ENCODE data around the gene CRIP1.

The CRIP1 gene

DNA sequence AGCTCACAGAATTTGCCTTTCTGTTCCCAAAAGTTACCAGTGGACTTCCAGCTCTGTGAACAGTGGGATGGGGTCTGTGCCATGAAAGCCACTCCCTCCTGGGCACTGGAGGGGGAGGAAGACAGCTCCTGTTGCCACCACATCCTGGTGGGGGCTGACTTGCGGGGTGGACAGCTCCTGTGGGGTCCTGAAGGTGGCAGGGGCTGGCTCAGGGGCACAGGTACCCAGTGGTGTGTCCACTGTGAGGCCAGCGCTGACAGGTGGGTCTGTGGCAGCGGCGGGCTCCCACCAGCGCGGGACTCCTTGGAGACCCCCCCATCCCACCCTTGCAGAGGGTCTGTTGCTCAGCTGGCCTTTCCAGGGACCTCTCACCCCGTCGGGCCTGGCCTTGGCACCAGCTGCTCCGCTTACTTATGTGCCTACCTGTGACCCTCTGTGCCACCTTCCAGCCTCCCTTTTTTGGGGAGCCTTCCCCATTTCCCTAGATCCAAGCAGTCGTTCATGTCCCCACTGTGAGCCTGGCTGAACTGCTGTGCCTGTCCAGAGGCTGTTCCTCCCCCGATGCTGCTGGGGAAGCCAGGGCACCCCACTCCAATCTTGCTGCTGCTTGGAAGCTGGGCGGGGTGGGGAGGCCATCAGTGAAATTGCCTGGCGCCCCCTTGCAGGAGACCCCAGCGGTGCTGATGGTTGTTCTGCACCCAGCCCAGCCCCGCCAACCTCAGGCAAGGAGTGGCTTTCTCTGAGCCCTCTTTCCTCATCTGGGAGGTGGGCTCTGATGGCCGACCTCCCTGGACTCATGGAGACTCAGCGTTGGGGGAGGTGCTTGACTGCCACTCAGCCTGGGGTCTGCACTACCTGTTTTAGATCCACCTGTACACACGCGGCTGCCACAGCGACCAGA lies 6.5 kb downstream of the CRIP1 start:
- DNase-seq (ENCODE audit: low read depth in 2 of 2): no peak

DNA sequence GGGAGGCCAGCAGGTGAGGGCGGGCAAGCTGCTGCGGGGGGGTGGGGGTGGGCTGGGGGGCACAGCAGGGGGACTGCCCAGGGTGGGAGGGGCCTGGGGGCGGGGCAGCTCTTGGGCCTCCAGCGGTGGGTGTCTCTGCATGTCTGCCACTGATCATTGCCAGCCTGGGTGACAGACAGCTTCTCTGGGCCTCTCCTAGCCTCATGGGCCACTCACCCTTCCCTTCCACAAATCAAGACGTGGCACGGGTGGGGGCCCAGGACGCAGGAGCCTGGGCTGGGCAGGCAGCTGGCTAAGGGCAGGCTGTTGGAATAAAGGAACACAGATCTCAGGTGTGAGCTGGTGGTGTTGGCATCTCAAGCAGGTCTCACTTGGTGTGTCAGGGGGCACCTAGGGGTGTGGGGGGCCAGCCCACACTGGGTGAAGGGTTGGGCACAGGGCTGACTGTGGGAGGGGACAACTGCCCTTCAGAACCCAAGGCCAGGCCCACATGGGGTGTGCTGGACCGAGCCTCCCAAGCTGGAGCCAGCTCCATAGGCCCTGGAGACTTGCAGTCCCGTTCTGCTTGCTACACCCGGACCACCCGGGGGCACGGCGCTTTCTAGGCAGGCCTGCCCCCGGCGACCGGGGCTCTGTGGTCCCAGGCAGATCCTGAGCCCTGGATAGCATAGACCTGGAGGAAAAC lies 7.4 kb downstream of the CRIP1 start:
- no peak for DNase-seq (ENCODE audit: low read depth in 2 of 2)

DNA sequence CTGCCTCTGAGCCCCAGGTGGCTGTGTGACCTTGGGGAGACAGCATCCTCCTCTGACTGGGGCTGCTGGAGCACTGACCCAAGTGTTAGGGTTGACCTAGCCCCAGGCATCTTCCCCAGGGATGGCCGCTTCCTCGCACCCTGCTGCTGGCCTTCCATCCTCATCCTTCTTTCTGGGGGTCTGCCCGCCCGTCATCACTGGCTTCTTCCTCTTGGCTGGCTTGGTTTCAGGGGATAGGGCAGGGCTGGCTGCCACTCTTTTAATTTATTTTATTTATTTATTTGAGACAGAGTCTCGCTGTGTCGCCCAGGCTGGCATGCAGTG lies 7.9 kb downstream of the CRIP1 start:
- no peak for DNase-seq (ENCODE audit: low read depth in 2 of 2)

DNA sequence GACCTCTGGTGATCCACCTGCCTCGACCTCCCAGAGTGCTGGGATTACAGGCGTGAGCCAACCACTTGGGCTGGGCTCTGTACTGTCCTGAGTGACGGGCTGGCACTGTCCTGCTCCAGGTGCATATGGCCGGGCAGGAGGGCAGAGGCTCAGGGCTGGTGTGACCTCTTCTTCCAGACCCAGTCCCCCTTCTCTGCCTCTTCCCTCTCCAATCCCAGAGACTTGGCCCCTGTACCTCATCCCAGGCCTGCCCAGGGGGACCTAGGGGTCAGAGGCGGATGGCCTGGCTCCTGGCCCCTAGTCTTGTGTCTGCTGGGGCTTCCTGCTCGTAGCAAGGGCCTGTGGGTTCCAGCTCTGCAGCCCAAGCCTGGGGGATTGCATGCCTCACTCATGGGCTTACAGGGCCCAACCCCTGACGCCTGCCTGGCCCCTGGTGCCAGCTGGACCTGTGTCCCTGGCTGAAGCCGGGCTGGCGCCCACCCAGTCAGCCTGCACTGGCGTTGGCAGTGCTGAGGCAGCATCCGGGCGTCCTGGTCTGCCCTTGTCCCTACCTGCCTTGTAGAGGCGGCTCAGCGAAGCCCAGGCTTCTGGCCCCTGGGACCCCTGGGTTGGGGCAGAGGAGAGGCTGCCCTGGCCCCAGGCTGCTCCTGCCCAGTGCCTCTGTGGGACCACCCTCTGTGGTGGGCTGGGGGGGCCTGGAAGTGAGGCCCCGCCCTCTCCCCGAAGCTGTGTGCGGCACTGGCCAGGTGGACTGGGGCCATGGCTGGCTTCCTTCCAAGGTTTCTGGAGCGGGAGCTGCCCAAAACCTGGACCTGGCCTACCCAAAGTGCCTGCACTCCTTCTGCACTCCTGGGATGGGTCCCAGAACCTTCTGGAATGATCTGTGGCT lies 8.7 kb downstream of the CRIP1 start:
- no peak for DNase-seq (ENCODE audit: low read depth in 2 of 2)

DNA sequence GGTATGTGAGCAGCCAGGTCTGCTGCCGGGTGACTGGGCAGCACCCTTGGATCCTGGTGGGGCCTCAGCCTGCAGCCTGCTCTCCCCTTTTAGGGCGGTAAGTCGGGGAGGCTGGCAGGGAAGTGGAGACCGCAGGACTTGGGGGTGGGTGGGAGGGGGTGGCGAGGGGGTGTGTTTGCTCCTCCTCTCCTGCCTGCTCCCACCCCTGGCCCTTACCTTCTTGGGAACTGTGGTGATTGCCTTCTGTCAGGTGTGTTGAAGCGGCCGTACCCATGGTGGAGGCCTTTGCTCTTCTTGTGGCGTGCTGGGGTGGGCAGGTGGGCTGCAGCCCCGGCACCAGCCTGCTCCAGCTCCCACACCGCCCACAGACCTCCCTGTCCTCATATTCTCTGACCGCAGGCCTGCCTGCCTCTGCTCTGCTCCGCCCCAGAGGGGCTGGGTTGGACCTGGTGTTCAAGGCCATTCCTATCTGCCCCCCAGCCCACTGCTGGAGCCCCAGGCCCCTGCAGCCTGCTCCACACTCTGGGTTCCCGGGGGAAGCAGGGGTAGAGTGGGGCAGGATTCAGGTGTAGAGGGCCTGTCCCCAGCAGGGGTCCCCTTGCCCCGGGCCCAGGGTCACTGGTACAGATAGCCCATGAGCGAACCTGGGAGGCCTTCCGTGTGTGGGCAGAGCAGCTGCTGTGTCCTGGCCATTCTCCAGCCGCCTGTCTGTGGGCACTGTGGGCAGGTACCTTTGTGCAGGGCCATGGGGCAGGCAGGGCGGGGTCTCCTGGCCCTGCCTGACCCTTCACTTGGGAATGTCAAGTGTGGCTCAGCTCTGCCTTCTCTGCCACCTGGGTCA lies 9.5 kb downstream of the CRIP1 start:
- DNase-seq (ENCODE audit: low read depth in 2 of 2): no peak

DNA sequence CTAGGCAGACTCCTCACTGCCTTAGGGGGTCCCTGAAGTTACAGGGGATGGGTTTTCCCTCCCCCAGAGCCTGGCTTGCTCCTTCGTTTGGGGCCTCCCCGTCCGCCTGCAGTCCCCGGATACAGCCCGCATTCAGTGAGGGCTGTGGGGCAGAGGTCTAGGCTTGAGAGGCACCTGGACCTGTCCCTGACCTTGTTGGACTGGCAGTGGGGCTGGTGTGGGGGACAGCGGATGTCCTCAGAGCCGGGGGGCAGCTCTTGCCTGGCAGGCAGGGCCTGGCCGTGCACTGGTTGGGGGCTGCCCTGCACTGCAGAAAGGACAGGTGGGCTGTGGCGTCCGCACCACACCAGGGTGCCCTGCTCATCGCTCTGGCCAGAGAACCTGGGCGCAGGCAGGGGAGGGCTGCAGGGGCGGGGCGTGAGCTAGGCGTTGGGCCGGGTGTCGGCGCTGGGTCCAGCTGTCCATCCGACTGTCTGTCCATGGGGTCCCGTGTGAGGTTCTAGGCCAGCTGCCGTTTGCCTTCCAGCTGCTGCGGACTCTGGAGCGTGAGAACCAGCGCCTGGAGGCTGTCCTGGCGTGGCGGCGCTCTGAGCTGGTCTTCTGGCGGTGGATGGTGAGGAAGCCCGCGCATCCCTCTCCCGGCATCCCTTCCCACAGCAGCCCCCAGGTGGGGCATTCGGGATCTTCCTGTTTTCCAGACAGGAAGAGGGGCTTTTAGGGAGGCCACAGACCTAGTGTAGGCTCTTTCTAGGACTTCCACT lies 10.3 kb downstream of the CRIP1 start:
- DNase-seq (ENCODE audit: low read depth in 2 of 2): no peak

DNA sequence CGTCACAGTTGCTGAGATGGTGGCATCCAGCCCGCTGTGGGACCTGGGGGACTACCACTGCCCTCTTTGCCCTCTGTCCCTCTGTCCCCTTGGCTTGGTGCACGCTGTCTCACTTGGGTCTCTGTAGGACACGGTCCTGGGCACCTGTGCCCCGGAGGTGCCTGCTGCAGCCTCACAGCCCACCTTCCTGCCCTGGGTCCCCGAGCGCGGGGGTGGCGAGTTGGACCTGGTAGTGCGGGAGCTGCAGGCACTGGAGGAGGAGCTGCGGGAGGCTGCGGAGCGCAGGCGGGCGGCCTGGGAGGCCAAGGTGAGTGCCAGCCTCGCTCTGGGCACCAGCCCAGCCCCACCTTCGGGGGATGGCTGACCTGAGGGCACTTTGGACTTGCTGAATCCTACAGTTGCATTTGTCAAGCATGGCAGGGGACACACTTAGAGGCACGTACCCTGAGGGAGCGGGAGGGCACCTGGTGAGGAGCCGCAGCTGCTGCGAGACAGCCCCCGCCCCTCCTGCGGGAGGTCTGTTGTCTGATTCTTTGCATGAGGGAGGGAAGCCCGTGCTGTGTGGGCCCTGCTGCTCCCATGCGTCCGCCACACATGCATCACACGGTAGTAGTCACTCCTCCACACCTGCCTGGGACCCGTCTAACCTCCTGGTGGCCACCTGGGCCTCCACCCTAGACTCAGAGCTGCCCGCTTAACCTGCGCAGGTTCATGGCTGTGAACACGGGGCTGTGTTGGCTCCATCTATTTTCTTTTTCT lies 11.2 kb downstream of the CRIP1 start:
- DNase-seq (ENCODE audit: low read depth in 2 of 2): no peak

DNA sequence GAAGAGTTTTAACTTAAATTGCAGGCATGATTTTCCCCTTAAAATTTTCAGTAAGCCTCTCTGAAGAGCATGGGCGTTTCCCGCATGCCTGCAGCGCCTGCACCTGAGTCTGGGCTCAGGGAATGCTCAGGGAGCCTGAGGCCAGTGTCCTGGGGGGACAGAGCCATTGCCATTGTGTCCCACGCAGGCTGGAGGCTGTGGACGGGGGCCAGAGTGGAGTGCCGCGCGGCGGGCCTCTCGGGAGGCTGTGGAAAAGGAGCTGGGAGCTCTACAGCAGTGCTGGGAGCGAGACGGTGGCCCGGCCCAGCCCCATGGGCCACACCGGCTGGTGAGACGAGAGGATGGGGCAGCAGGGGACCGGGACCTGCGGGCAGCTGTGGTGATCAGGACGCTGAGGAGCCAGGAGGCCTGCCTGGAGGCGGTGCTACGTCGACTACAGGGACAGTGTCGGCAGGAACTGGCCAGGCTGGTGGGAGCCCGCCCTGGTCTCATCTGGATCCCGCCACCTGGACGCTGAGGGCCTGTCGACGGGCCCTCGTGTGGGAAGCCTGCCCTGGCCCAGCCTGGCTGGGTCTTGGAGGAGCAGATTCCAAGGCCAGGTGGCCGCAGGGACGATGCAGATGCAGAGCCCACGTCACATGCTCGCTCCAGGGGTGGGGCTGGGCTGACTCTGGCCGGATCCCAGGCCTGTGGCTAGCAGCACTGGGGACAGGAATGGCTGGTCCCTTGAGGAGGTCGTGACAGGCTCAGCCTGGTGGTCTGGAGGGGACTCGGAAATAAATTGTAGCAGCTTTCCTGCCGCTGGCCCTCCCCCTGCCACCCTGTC lies 12.0 kb downstream of the CRIP1 start:
- DNase-seq (ENCODE audit: low read depth in 2 of 2): no peak

DNA sequence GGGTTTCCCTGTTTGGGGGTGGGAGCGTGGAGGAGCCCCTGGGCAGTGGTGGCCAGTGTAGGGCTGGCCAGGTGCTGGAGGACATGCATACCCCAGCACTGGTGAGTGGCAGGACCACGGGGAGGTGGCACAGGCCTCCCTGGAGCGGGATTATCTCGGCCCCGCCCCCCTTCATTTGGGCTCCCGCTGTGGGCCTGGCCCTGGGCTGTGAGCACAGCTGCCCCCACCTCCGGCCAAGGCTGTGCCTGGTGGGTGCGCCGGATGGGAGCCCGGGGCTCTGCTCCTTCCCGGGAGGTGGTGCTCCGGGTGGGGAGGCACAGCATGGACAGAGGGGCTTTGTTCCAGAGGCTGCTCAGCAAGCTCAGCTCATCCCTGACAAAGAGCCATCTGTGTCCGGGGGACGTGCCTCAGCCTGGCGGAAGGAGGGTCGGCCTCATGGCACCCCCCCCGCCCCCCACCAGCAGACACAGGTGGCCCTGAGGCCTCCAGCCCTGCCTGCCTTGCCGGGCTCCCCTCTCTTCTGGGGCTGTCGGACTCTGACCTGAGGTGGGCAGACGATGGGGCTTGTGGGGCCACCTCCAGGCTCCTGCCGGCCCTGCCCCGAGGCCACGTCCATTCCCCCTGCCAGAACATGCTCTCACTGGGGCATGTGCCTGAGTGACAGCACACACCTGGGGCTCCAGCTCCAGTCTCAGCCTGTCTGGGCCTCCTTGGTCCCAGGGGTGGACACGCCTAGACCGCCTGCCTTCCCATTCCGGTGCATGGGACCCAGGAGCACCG lies 12.8 kb downstream of the CRIP1 start:
- no peak for DNase-seq (ENCODE audit: low read depth in 2 of 2)

DNA sequence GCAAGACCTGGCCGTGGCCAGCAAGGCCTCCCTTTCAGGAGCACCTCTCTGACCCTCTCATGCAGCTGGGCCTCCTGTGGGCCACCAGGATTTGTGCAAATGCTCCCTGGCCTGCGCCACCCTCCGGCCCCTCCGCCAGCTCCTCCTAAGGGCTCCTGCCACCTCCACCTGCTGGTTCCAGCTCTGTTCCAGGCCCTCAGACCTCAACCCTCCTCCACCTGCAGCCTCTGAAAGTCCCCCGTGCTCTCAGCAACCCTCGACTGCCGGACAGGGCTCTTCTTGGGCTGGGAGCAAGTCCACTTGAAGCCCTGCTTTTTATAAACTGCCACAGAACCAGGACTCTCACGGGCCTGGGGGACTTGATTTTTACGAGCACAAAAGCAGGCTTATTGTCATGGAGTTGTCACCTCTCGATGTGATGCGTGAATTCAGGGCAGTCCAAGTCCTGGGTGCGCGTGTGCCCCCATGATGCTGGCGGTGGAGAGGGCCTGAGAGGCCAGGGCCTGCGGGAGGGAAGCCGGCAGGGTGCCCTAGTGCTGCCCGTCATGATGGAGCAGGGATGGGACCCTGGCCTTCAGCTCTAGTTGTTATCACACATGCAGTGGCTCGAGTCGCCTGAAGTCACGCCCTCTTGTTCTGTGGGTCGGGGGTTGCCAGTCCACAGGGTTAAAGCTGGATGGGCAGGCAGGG lies 13.5 kb downstream of the CRIP1 start:
- no peak for DNase-seq (ENCODE audit: low read depth in 2 of 2)

DNA sequence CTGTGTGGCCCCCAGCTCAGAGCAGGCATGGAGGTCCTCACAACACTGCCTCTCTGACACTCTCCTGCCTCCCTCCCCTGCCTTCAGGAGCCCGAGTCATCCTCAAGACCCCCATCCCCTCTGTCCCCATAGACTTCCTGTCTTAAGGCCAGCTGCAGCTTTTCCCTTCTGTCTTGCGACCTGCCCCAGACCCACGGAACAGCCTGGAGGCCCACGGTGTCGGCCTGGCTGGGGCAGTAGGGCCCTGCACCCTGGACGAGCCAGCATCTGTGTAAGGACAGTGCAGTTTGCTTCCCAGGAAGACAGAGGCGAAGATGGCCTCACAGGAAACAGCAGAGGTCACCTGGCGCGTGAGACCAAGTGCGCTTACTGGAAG lies 14.0 kb downstream of the CRIP1 start:
- DNase-seq (ENCODE audit: low read depth in 2 of 2): no peak

DNA sequence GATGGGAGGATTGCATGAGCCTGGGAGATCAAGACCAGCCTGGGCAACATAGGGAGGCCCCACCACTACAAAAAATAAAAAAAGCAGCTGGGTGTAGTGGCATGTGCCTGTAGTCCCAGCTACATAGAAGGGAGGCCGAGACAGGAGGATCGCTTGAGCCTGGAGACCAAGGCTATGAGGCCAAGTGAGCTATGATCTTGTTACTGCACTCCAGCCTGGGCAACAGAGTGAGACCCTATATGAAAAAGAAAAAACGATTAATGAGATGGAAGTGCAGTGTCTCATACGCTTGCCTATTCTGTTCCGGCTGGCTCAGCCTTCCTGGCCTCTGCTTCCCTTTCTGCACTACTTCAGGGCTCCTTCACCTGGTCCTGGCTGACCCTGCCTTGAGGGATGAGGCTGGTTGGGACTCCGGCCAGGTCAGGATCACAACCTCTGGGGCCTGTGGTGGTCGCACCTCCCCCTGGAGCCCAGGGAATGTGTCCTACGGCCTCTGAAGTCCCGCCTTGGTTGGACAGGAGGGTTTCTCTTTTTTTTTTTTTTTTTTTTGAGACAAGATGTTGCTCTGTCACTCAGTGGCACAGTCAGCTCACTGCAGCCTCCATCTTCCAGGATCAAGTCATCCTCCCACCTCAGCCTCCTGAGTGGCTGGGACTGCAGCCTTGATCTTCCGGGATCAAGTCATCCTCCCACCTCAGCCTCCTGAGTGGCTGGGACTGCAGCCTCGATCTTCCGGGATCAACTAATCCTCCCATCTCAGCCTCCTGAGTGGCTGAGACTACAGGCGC lies 15.0 kb downstream of the CRIP1 start:
- no peak for DNase-seq (ENCODE audit: low read depth in 2 of 2)

DNA sequence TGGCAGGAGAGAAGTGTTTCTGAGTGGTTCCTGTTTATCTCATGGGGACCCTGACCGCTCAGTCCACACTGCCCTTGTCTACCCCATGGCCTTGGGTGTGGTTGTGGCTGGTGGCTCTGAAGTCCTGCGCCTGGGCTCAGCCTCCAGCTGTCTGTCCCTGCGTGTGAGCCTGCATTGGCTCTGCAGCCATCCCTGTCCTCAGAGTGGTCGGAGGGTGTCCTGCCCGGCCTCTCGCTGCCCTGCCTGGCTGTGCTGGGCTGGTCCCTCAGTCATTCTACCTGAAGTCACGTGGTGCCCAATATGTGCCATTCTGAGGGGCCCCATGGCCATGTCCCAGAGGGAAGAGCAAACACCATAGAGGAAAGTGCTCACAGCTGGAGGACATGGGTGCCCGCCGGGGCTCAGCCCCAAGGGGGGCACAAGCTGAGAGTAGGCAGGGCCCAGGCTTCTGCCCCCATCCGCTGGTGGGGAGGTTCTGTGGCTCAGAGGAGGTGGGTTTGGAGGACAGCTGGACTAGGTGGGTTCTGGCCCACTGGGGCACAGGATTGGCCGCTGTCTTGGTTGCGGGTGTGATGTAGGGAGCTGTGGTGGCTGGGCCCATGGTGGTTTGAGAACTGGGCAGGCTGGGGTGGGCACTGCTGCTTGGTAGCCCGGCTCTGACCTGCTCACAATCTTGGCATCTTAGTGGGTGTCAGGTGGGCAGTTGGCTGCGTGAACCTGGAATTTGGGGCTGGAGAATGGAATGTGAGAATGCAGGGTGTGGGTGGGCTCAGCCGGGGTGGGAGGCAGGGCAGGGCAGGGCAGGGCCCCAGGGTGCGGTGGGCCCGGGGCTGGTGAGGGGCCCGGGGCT lies 16.0 kb downstream of the CRIP1 start:
- no peak for DNase-seq (ENCODE audit: low read depth in 2 of 2)

DNA sequence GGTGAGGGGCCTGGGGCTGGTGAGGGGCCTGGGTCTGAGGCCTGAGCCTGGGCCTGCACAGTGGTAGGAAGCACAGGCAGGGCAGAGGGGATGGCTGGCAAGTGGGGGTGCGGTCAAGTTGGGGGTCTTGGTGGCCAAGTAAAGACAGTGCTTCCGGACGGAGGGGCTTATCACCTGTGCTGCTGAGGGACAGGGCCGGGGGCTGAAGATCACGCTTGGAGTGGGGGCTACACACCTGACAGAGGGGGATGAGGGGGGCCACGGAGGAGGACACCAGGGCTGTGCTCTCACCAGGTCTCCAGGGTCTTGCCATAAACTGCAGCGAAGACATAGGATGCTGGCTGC lies 16.6 kb downstream of the CRIP1 start:
- no peak for DNase-seq (ENCODE audit: low read depth in 2 of 2)

DNA sequence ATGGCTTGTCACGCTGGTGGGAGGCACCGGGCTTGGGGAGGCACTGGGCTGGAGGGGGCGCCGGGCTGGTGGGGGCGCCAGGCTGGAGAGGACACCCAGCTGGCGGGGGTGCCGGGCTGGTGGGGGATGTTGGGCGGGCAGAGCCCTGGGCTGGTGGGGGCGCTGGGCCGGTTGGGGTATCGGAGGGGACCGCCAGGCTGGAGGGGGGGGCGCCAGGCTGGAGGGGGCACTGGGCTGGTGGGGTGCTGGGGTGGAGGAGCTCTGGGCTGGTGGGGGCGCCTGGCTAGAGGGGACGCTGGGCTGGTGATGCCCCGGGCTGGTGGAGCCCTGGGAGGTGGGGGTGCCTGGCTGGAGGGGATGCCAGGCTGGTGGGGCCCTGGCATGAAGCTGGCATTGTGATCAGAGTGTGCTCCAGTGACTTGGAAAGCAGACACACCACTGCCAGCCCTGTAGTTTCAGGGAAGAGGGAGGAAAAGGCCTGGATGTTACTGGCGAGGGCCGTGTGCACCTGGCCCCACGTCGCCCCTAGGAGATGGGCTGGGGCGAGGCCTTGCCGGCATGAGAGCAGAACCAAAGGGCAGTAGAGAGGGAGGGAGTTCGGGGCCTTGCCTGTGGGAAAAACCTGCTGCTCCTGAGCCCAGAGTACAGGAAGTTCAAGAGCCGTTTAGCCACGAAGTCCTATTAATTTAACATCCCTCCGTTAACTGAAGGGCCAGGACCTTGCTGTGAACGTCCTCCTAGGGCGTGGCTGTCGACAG lies 17.4 kb downstream of the CRIP1 start:
- no peak for DNase-seq (ENCODE audit: low read depth in 2 of 2)
